HG02981 (cell line): Measurements from ENCODE around the gene PTPRT.

Experiments used
- ATAC-seq: cut with Tn5 transposase; IDR thresholded peaks from one replicate; pipeline ENCODE4 v1.9.1; 2021; ENCODE audit warnings: mild to moderate bottlenecking, moderate library complexity; ENCODE audit not compliant: unreplicated experiment

The PTPRT gene

DNA sequence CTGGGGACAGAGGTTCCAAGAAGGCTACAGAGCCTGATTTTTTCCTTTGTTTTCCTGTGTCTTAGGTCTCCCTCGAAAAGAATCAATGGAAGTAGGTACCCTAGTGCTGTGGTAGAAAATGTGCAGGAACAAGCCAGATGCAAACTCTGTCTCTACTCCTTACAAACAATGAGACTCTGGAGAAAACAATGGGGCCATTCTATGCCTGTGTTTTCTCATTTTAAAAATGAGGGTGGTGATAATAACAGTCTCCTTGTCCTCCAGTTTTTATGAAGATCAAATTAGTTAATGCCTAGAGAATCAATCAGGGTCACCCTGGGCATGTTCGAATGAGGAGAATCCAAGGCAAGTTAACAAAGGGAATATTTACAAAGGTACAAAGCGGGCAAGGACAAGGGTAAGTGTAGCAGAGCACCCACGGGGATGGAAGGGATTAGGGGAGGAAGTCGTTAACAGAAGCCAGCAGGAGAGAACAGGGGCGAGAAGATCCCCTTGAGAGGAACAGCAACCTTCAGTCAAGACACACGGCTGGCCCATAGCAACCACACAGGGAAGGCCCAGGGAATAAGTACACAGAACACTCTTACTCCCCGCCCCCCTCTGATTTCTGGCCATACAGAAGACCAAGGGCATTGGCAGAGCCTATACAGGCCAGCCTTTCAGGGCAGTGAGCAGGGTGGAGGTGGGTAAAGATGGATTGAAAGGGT is 342.8 kb downstream of the PTPRT start:
- no peak for ATAC-seq

DNA sequence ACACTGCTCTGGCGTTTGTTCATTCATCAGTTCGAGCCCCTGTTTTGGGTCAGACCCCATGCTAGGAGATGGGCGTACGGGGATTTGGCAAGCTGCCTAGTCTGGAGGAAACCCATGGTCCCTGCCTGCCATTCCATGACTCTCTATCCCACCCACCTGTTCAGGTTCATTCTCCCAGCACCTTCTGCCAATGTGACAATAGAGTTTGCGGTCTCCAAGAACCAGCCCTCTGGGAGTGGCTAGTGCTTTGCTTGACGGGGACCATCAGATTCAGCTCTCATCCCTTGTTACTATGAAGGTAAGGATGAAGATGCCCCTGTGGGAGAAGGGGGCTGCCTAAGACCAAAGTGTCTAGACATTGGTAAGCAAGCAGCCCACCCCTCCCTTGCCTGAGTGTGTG is 345.0 kb downstream of the PTPRT start:
- ATAC-seq: no peak

DNA sequence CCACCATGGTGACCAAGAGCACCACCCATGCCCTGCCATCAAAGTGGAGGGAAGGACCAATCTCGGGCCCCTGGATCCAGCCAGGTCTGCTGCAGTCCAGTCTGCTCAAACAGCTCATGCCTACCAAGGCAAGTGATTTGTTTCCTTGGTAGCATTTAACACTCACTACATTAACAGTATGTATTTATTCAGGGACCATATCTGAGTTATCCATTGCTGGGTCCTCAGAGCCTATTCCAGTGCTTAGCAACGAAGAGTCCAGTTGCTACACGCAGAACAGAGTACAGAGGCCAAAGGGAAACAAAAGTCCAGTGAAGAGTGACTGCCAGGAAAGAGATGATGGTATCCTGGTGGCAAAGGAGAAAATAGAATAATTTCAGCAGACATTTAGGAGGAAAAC is 352.2 kb downstream of the PTPRT start:
- ATAC-seq: no peak

DNA sequence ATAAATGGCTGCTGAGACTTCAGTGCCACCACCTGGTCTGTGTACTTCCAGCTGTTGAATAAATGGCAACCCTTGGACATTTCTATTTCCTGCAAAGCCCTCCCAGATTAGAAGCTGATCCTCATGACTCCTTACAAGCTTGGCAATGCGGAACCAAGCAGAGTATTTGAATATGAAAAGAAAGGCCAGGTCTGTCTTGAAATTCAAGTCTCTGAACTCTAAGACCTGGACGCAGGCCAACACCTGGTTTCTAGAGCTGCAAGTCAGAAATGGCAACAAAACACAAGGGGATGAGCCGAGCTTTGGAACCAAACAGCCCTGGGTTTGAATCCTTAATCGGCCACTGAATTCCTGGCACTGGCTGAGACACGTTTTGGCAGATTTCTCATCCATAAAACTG is 353.4 kb downstream of the PTPRT start:
- no peak for ATAC-seq

DNA sequence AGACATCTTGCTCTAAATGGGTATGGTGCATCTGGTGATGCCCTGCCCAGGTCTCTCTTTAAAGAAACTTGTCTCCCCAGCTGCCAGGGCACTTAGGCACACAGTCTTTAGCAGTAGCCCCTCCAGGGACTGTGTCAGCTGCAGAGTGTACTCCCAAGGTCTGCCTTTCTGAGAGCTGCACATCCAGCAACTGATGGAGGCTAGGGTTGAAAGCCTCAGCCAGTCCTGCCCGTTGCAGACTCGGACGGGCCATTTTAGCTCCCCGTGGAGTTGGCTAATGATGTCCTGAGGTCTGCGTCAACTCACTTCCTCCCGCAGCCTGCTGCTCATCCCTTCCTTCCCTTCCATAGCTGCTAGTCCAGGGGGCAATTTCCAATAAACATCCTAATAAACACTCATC is 381.8 kb downstream of the PTPRT start:
- ATAC-seq: no peak

DNA sequence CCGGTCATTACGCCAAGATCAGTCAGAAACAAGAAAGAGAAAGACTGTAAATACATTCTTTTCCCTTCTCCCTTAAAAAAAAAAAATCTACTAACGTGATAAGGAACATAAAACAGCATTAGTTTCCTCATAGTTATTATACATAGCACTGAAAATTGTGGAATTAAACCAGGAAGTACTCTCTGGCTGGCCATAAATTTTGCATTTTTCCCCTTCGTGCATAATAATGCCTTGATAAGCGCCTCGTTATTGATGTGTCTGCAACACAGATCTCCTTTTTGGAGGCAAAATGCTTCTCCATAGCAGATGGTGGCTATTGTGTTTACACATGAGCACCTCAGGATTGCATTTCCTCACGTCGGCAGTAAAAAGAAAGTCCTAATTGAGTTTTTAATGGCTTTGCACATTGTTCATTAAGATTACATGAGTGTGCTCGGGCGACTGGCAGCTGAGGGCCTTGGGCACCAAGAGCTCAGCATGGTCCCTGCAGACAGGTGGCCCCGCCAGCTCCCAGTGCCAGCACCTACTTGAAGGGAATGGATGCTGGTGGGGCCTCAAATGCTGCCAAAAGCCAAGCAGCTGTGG is 394.5 kb downstream of the PTPRT start:
- ATAC-seq: no peak

DNA sequence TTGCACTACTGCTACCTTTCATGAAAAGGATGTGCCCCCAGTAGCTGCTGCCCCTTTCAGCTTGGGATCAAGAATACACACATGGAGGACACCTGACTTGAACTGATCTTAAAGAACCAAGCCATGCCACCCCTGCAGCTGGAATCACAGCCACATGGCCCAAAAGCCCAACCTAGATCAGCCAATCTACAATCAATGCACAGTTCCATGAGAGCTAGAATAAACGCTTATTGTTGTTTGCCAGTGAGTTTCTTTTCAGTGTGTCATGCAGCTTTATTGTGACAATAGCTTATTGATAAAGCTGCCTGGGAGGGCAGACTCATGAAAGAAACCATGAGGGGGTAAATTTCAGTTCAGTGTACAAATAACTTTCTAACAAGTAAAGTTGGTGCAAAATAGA is 397.7 kb downstream of the PTPRT start:
- ATAC-seq: no peak

DNA sequence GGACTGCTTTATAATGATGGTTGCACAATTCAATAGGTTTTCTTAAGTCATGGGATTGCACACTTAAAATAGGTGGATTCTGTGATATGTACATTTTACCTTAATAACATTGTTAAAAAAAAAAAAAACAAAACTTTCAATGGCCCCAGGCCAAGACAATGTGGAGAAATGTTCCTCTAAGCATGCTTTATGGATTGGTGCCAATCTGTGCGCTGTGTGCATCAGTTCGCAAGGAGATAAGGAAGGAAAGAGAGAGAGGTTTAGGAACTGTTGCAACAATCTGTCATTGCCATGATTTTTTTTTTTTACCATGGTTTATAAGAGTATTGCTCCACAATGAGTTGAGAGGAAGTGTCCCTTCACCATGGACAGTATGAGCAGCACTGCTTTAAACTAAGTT is 399.6 kb downstream of the PTPRT start:
- no peak for ATAC-seq

DNA sequence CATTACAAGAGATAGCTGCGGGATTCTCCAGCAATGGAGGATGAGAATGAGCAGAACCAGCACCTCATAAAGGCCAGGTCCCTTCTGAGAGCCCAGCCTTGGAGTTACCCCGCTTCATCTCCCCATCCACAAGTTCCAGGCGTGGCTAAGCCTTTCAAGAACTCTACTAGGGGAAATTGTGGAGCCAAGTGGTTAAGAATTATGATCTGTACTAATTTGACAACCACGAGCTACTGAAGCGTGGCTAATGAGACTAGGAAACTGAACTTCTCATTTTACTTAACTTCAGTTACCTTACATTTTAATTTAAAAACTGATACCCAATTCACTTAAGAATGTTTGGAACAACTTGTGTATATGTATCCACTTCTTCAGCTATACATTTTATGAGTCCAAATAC is 401.0 kb downstream of the PTPRT start:
- no peak for ATAC-seq

DNA sequence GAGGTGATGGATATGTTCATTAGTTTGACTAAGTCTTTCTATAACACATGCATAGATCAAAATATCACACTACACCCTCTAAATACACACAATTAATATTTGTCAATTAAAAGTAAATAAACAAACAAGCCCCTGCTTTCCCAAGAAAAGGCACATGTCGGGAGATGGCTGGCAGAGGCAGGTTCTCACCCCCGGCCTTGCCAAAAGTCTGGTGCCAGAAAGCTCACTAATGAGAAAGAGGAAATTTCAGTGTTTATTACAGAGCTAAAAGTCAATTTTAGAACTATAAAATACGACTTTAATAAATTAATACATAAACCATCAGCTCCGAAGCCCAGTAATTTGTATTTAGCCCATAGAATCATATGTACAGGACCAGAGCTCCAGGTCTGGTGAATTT is 404.7 kb downstream of the PTPRT start:
- no peak for ATAC-seq

DNA sequence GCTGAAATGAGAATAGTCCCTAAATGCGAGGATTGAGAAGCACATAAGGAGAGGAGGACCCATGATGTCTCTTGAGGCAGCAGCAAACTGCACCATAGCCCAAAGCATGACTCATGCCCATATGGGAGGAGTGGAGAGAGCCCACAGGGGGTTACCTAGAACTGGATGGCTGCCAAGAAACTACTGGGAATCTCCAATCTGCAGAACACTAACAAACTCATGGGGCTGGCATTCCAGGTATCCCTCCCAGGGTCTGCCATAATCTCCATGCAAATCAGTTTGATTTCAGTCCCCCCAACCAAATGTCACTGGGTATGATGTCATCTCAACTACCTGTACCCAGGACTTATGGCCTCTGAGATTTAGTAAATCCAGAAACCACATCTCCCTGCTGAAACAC is 410.5 kb downstream of the PTPRT start:
- ATAC-seq: no peak

DNA sequence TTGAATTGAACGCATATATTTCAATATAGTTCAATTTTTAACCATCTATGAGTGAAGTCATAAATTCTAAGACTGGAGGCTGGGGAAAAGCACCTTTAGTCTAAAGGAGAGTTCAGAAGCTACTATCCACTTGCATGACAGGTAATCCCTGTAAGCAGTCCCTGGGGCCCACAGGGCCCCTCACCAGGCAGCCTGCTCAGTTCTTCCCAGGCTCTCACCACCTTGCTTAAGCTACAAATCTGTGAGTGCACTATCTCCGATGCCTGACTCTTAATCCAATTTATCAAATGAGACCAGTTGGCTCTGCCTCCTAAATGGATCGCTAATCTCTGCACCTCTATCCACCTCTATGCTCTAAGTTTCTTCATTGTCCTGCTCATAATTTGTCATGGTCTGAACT is 413.8 kb downstream of the PTPRT start:
- ATAC-seq: no peak

DNA sequence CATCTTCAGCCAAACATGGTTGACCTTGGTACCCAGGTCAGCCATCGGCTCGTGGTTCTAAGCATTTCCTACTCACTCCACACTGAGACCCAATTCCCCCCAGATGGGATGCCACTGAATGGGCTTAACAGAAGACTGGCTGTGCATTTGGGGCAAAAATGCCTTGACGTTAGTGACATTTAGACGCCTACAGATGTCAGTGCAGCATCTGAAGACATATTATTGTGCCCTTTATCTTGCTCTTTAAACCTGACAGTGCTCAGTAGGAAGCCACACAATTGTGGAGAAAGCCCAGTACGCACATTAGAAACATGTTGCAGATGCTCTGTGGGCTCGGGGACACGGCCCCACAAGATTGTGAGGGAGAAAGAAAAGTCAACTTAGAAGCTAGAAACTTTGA is 414.7 kb downstream of the PTPRT start:
- ATAC-seq: no peak

DNA sequence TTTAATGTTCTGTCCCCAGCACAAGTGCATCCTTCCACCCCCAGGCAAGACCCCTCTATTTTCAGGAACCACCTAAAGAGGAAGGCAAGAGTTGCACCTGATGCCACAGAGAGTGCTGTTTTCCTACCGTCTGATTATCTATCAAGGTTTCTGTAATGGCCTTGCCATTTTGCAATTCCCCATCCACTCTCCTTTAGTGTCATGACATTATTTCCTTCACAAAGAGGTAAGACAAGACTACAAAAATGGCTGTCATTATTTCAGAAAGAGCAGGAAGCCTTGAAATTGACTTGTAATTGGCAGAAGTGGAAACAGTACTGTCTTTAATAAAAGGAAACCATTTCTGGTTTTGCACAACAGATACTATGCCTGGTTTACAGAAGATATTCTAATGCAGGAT is 426.7 kb downstream of the PTPRT start:
- no peak for ATAC-seq

DNA sequence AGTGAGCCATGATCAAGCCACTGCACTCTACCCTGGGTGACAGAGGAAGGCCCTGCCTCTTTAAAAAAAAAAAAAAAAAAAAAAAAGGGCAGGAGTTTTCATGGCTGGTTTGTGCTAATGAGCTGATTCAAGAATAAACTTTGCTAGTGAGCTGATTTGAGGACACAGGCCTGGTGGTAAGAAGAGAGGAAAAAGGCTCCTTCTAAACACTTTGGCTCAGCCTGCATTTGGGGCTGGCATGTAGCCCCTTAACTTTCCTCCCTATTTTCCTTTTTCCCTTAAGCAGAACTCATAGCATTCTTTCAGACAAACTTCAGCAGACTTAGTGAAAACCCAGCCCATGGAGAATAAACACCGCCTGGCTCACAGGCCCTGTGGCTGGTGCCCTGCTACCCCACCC is 432.7 kb downstream of the PTPRT start:
- no peak for ATAC-seq

DNA sequence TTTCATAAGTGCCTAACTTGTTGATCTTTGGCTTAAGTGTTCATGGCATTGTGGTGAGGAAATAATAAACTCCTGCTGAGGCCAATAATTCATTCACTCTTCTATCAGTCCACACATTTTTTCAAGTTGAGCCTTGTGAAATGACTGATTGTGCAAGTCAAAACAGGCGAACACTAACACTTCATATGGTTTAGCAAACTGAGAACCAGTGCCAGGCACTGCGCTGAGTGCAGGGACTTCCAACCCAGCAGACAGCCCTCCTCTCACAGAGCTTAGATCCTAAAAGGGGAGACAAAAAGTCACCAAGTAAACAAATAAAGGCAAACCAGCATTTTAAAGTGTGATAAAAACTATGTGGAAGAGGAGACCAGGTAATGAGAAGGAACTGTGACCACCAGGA is 435.0 kb downstream of the PTPRT start:
- ATAC-seq: no peak

DNA sequence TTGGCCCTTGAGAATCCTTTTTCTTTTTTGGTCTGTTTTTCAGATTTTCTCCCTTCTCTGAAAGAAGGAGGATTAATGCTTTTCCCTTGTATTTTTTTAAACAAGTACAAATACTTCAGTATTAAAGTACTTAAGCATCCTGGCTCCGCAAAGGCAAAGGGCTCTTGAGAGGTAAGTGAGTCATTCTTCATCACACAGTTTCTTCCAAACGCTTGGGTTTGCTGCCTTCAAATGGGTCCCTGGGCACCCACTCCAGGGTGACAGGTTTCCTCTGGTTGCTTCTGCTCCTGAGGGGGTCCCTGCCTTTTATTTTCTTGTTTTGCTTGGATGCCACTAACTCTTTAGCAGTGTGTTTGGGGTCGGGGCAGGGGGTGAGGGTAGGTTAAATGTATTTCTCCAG is 437.1 kb downstream of the PTPRT start:
- no peak for ATAC-seq

DNA sequence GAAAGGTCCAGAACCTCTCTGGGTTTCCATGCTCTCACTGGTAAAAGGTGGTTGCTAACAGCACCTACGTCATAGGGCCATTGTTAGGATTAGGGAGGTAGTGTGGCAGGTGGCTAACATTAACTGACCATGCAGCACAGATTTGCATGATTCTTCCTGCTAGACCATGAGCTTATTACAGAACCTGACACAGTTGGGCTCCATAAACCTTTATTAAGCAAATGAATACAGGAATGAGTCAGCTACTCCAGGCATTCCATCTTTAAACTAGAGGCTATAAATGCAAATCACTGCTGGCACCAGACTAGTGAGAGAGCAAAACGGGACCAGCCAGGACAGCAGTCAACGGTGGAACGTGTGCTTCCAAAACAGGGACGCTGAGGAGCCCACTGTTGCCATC is 440.1 kb downstream of the PTPRT start:
- ATAC-seq: no peak

DNA sequence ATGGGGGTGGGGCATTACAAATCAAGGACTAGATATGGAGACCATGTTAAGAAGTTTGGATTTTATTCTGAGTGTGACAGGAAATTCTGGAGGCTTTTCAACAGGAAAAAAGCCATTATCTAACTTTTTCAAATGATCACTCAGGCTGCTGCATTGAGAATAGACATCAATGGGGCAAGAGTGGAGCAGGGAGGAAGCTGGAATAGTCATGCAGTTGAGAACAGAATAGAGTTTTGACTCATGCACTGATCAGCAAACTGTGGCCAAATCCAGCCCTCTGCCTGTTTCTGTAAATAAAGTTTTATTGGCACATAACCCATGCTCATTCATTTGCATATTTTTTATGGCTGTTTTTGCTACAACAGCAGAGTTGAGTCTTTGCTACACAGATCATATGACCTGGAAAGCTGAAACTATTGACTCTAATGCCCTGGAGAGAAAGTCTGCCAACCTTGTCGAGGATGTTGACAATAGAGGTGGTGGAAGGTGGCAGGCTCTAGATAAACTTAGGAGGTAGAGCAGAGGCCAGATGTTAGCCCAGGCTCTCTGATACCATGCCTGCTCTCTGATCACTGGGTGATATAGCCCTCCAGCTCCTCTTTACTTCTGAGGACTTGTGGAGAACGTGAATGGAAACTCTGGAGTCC is 441.8 kb downstream of the PTPRT start:
- ATAC-seq: no peak

DNA sequence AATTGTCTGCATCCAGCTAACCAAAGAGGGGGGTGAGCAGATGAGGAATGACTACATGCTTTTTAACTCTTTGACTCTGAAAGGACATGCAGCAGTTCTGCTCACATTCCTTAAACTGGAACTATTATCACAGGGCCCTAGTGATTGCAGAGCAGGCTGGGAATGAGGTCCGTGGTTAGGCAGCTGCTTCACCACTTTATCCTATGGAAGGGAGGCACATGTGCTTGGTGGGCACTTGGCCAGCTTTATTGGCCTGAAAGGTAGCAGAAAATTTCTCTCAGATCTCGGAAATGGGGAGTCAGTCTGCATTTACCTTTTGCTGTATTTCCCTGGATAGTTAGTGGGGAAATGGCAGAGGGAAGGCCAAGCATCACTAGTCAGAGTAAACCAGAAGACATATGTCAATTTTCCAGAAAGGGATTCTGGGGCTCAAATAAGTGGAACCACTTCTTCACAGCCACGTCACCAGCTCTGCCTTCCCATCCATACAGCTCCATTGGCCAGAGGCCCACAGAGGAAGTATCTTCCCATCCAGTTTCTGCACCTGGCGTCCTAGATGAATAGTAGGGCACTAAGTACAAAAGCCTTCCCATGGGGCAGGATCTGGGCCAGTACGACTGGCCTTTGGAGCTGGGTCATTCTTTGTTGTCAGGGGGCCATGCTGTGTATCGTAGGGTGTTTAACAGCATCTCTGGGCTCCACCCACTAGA is 444.8 kb downstream of the PTPRT start:
- no peak for ATAC-seq

DNA sequence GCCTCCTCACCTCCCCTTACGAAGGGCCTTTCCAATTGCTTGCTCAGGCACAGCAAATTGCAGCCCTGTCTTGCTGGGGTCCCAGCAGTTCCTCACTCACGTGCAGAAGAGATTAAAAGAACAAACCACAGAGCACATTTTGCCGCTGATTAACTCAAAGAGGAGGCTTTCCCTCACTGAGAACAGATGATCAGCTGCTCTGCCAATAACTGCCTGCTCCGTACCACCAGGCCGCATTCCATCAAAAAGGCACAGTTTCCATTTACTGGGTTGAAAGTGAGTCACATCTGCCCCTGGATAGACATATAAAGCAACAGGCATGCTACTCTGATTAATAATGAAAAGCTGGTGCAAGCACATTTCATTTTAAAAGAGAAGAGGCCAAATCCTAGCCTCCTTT is 446.8 kb downstream of the PTPRT start:
- no peak for ATAC-seq

DNA sequence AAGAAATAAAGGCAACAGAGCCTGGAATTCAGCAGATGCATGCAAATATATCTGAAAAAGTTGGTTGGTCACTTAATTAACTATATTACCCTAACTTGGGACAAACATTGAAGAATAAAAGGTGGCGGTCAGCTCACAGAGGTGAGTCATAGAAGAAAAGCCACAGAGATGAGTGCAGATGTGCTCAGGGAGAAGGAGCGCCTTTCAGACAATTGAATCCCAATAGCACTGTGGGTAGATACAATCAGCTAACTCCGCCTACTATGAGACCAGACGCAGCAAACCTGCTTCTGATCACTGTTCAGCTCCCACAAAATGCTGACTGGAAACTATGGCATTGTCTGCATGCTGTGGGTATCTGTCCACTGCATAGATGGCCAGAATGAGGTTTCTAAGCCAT is 447.8 kb downstream of the PTPRT start:
- no peak for ATAC-seq
